SK-N-MC (cell line): Measurements from ENCODE around the gene CCNJL.

Experiments used
- EZH2 ChIP-seq: fragments of 200-600 bp; sonication (generic); IDR thresholded peaks from one replicate; pipeline ENCODE4 v1.6.1; 2017; ENCODE audit warnings: antibody characterized with exemption
- FOXP2 ChIP-seq: optimal IDR thresholded peaks from 2 replicates; pipeline ENCODE3; 2011; ENCODE audit warnings: mild to moderate bottlenecking, moderate library complexity; ENCODE audit not compliant: insufficient read depth; ENCODE audit errors: extremely low read length, control extremely low read depth
- POLR2AphosphoS5 ChIP-seq: IDR thresholded peaks from 2 replicates; pipeline ENCODE4 v1.6.1; 2012; ENCODE audit warnings: mild to moderate bottlenecking, low read depth, low read length, borderline replicate concordance

GRCh38 chr5:160285316-160285715 is 27.0 kb downstream of the CCNJL start:
- TF ChIP-seq POLR2AphosphoS5 (no peak), EZH2 (no peak), FOXP2 (no peak)
